Measurements from ENCODE around the gene ARAF. TPM values are rescaled to one million over a fixed set of nuclear protein-coding genes. Genes with fewer than 3 reads are reported as not detected.

ARAF gene
- total RNA-seq, 1 experiment from 2014 or later: 63.5 TPM

- peaks cover 6% of the 10 kb centered on the region for H3K9me3 Mint-ChIP-seq (ENCODE audit: unreplicated experiment)
- CTCF ChIA-PET: interaction anchor here (1.2 kb wide), 1 partner anchor 31 kb away, joined by 4 read pairs; no protein-coding TSS in a partner anchor
- no peak for DNase-seq (ENCODE audit: unreplicated experiment)
- H3K27me3 Mint-ChIP-seq (ENCODE audit: insufficient read depth, unreplicated experiment): no peaks in the 10 kb centered on the region
- H3K4me3 Mint-ChIP-seq (ENCODE audit: unreplicated experiment): no peak overlapping the region
- H3K27ac Mint-ChIP-seq (ENCODE audit: low read depth, unreplicated experiment): no peak overlapping the region
- H3K4me1 Mint-ChIP-seq (ENCODE audit: insufficient read depth, unreplicated experiment): peaks cover 7% of the 10 kb centered on the region
- no TSS peak for BruUV-seq (replicated peaks)
- POLR2A ChIA-PET: no interaction called here
- no peak for TF ChIP-seq CTCF (IDR thresholded peaks at IDR 0.05; ENCODE audit: unreplicated experiment)
- intact Hi-C loops (cut with micrococcal nuclease): no loop called here
- peaks cover 38% of the 10 kb centered on the region for H3K36me3 Mint-ChIP-seq (ENCODE audit: insufficient read depth, unreplicated experiment)
Observed at GRCh38 chrX:47571896-47572295, 10.9 kb downstream of the ARAF start.

DNA sequence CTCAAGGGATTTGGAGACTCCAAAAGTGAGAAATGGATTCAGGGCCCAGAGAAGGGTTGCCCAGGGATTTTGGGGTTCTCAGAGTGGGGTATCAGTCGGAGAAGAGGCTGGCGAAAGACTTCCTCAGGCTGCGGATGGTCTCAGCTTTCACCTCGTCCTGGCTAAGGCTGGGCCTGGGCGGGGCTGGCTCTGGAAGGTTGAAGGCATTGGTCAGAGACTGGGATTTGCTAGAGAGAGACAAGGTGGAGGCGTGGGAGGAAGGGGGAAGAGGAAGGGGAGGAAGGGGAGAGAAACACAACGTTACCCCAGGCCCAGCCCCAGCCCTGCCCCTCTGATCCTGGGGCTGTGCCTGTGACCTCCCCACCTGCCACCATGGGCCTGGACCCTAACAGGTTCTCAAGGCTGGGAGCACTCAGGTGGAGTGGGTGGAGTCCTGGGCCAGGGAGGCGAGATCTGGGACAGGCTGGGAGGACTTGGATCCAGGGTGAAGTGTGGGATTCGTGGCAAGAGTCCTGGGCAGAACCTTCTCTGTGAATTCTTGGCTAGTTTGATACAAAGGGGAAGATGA lies 11.9 kb downstream of the ARAF start:
- Mint-ChIP-seq H3K36me3 (ENCODE audit: insufficient read depth, unreplicated experiment) (peaks cover 31% of the 10 kb centered on the region), H3K9me3 (ENCODE audit: unreplicated experiment) (peaks cover 6% of the 10 kb centered on the region), H3K4me1 (ENCODE audit: insufficient read depth, unreplicated experiment) (peaks cover 7% of the 10 kb centered on the region), H3K27me3 (ENCODE audit: insufficient read depth, unreplicated experiment) (no peaks in the 10 kb centered on the region), H3K27ac (ENCODE audit: low read depth, unreplicated experiment) (no peak overlapping the region), H3K4me3 (ENCODE audit: unreplicated experiment) (peak overlapping the region; percentile 42)
- no peak for TF ChIP-seq CTCF (IDR thresholded peaks at IDR 0.05; ENCODE audit: unreplicated experiment)
- DNase-seq (ENCODE audit: unreplicated experiment): no peak
- POLR2A ChIA-PET: interaction anchor here (1.0 kb wide), 1 partner anchor 9 kb away, joined by 4 read pairs; no protein-coding TSS in a partner anchor
- CTCF ChIA-PET: no interaction called here
- intact Hi-C loops (cut with micrococcal nuclease): no loop called here
- no TSS peak for BruUV-seq (replicated peaks)

DNA sequence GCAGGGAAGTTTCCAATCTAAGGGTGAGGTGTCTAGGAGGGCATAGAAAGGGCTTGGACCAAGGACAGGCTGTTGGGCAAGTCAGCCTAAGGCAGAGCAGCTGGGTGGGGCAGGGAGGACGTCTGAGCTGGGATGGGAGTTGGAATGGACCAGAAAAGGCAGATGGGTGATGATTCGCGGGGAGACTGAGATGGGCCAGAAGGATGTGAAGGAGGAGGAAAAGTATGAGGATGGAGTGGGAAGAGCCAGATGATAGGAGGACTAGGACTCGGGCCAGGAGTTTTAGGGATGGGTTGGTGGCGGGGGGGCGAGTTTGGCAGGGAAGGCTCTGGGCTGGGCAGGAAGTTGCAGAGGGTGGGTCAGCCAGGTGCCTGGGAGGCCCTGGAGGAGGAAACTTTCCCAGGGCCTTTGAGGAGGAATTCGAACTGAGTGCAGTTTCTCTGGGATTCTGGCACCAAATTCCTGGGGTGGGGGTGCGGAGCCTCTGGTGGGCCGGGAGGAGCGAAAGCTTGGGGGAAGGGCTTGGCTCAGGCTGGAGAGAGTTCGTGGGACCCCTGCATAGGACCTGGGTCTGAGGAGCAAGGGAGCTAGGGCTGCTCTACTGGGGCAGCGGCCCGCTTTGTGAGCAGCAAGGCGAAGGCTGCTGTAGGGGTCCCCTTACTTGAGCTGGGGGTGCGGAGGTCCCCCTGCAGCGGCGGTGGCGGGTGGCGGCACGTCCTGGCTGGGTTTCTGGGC lies 12.5 kb downstream of the ARAF start:
- H3K36me3 Mint-ChIP-seq (ENCODE audit: insufficient read depth, unreplicated experiment): peaks cover 30% of the 10 kb centered on the region
- peak; percentile 75 for DNase-seq (ENCODE audit: unreplicated experiment)
- peak overlapping the region; percentile 42 for H3K4me3 Mint-ChIP-seq (ENCODE audit: unreplicated experiment)
- H3K9me3 Mint-ChIP-seq (ENCODE audit: unreplicated experiment): peaks cover 6% of the 10 kb centered on the region
- H3K27ac Mint-ChIP-seq (ENCODE audit: low read depth, unreplicated experiment): no peak overlapping the region
- ChIA-PET POLR2A (interaction anchor here (1.0 kb wide), 1 partner anchor 8 kb away, joined by 4 read pairs; no protein-coding TSS in a partner anchor), CTCF (interaction anchor here (0.7 kb wide), 1 partner anchor 49 kb away, joined by 4 read pairs; no protein-coding TSS in a partner anchor)
- no peaks in the 10 kb centered on the region for H3K27me3 Mint-ChIP-seq (ENCODE audit: insufficient read depth, unreplicated experiment)
- H3K4me1 Mint-ChIP-seq (ENCODE audit: insufficient read depth, unreplicated experiment): peaks cover 7% of the 10 kb centered on the region
- TF ChIP-seq CTCF (IDR thresholded peaks at IDR 0.05; ENCODE audit: unreplicated experiment): no peak
- intact Hi-C loops (cut with micrococcal nuclease): no loop called here
- BruUV-seq (replicated peaks): no TSS peak

- peaks cover 32% of the 10 kb centered on the region for H3K36me3 Mint-ChIP-seq (ENCODE audit: insufficient read depth, unreplicated experiment)
- no TSS peak for BruUV-seq (replicated peaks)
- H3K27ac Mint-ChIP-seq (ENCODE audit: low read depth, unreplicated experiment): no peak overlapping the region
- H3K4me1 Mint-ChIP-seq (ENCODE audit: insufficient read depth, unreplicated experiment): peaks cover 8% of the 10 kb centered on the region
- POLR2A ChIA-PET: no interaction called here
- no peaks in the 10 kb centered on the region for H3K27me3 Mint-ChIP-seq (ENCODE audit: insufficient read depth, unreplicated experiment)
- CTCF ChIA-PET: interaction anchor here (0.7 kb wide), 1 partner anchor 49 kb away, joined by 4 read pairs; no protein-coding TSS in a partner anchor
- TF ChIP-seq CTCF (IDR thresholded peaks at IDR 0.05; ENCODE audit: unreplicated experiment): no peak
- no peak for DNase-seq (ENCODE audit: unreplicated experiment)
- intact Hi-C loops (cut with micrococcal nuclease): no loop called here
- peaks cover 6% of the 10 kb centered on the region for H3K9me3 Mint-ChIP-seq (ENCODE audit: unreplicated experiment)
- peak overlapping the region; percentile 42 for H3K4me3 Mint-ChIP-seq (ENCODE audit: unreplicated experiment)
Observed at GRCh38 chrX:47574076-47574546, 13.1 kb downstream of the ARAF start.

Data from MCF 10A (cell line).